ENCODE measurements around the gene ZNF594.

Gene ZNF594

DNA sequence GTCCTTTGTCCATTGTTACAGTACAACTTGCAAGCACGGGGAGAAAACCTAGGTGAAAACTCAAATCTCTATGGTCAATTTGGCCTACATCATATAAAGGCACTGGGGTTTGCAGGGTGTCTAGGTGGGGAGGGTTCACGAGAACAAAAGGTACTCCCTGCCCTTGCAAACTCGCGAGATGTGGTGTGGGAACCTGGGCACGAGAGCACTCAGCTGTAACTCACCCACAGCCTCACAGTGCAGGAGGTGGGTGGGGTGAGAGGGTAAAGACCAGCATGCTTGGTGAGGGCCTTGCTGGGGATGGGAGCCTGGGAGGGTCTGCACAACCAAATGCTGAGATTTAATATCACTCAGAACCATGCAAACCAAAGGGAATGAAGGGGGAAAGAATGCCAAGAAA lies 18.4 kb upstream of the ZNF594 start:
- no peak for DNase-seq (ENCODE audit: extremely low read depth, low read depth)

GRCh38 chr17:5209396-5209795 lies 17.7 kb upstream of the ZNF594 start:
- DNase-seq (ENCODE audit: extremely low read depth, low read depth) = no peak
- TF ChIP-seq, protein P1, sequence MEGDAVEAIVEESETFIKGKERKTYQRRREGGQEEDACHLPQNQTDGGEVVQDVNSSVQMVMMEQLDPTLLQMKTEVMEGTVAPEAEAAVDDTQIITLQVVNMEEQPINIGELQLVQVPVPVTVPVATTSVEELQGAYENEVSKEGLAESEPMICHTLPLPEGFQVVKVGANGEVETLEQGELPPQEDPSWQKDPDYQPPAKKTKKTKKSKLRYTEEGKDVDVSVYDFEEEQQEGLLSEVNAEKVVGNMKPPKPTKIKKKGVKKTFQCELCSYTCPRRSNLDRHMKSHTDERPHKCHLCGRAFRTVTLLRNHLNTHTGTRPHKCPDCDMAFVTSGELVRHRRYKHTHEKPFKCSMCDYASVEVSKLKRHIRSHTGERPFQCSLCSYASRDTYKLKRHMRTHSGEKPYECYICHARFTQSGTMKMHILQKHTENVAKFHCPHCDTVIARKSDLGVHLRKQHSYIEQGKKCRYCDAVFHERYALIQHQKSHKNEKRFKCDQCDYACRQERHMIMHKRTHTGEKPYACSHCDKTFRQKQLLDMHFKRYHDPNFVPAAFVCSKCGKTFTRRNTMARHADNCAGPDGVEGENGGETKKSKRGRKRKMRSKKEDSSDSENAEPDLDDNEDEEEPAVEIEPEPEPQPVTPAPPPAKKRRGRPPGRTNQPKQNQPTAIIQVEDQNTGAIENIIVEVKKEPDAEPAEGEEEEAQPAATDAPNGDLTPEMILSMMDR (IDR thresholded peaks at IDR 0.05; ENCODE audit: low read depth, low read length) = no peak

More for the DNA sequence above, 18.4 kb upstream of the ZNF594 start:
- TF ChIP-seq, protein P1 (IDR thresholded peaks at IDR 0.05; ENCODE audit: low read depth, low read length) = no peak

DNA sequence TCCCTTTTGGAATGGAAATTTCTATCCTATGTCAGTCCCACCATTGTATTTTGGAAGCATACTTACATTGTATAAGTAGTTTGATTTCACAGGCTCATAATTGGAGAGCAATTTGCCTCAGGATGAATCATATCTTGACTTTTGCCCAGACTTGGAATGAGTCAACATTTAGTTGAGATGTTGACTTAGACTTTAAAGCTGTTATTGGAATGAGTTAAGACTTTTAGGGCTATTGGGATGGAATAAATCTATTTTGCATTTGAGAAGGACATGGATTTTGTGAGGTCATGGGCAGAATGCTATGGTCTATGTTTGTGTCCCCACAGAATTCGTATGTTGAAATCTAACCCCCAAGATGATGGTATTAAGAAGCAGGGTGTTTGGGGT lies 12.2 kb upstream of the ZNF594 start:
- no peak for DNase-seq (ENCODE audit: extremely low read depth, low read depth)
- TF ChIP-seq, protein P1 (IDR thresholded peaks at IDR 0.05; ENCODE audit: low read depth, low read length) = no peak

DNA sequence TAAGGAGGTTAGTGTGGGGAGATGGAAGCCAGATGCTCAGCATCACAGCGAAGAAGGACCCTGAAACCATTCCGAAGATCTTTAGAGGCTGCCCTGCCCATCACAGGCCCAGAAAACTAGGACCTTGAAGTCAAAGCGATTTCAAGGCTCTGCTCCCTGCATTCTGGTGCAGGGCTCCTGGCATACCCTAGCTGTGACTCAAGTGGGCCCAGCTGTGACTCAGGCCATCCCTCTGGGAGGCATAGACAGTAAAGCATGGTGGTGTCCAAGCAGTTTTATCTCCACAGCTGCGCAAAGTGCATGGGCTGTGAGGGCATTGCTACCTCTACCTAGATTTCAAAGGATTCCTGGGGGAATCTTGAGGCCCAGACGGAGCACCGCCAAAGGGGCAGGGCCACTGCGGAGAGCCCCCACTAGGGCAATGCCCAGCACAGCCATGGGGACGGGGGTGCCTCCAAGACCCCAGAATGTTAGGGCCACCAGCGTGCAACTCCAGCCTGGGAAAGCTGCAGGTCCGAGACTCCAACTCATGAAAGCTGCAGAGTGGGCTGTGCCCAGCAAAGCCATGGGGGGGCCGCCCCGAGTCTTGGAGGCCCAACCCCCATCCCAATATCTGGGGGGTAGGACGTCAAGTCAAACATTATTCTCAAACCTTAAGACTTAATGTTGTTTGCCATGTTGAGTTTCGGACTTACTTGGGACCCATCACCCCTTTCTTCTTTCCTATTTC lies 11.7 kb upstream of the ZNF594 start:
- TF ChIP-seq, protein P1 (IDR thresholded peaks at IDR 0.05; ENCODE audit: low read depth, low read length) = no peak
- no peak for DNase-seq (ENCODE audit: extremely low read depth, low read depth)

DNA sequence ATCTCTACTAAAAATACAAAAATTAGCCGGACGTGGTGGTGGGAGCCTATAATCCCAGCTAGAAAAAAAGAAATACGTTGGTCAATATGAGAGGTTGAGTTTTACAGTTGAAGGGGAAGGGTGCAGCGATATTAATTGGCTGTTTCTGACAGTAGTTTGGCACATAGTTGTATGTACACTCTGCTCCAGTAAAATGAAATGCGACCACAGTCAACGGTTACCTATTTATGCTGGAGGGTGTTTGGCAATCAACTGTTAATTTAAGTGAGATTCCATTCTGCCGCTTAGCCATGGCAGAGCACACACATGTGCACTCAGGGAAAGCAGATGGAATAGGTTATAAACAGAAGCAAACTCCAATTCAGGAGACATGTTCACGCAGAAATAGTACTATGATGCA lies 9.3 kb upstream of the ZNF594 start:
- TF ChIP-seq, protein P1 (IDR thresholded peaks at IDR 0.05; ENCODE audit: low read depth, low read length) = no peak
- no peak for DNase-seq (ENCODE audit: extremely low read depth, low read depth)

DNA sequence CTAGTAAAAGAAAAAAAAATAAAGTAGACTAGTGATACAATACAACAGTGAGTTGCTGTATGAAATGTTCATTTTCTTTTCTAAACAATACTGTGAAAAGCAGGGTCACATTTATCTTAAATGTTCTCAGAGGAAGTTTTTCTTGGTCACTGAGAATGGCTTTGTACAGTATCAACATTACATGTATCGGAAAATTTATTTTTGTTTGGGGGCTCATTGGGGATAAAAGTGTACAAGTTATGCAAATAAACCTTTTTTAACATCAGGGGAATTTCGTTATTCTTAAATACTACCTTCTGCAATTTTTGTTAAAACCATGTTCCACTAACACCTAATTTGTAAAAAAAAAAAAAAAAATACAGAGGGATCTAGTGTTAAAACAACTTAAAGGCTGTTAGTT lies 8.7 kb upstream of the ZNF594 start:
- TF ChIP-seq, protein P1 (IDR thresholded peaks at IDR 0.05; ENCODE audit: low read depth, low read length) = no peak
- DNase-seq (ENCODE audit: extremely low read depth, low read depth) = no peak

DNA sequence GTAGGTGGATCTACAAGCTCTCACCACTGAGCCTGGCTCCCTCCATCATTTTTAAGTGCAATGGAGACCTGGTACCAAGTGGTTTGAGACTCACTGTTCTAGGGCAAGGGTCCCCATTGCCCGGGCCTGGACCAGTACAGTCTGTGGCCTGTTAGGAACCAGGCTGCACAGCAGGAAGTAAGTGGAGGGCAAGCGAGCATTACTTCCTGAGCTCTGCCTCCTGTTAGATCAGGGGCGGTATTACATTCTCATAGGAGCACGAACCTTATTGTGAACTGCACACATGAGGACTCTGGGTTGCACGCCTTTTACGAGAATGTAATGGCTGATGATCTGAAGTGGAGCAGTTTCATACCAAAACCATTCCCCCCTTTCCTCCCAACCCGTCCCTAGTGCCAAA lies 6.8 kb upstream of the ZNF594 start:
- no peak for DNase-seq (ENCODE audit: extremely low read depth, low read depth)
- TF ChIP-seq, protein P1 (IDR thresholded peaks at IDR 0.05; ENCODE audit: low read depth, low read length) = no peak

Measured in AG09319 (cell line).